Measurements from ENCODE around the gene CCND1. TPM values are rescaled to one million over a fixed set of nuclear protein-coding genes. Genes with fewer than 3 reads are reported as not detected.
"Not testable (repeated sequence)": the region's sequence is repeated elsewhere in the genome, so short reads cannot be mapped to it uniquely, and the experiment has no call there.

CCND1 gene
- total RNA-seq, 1 donor from 2014 or later = 10.5 TPM

- POLR2A ChIA-PET = no interaction called here
- intact Hi-C loops (cut with micrococcal nuclease) = no loop called here
- H3K27ac Mint-ChIP-seq = no peak overlapping the region
- peaks cover 34% of the 10 kb centered on the region for H3K27me3 Mint-ChIP-seq
- no peaks in the 10 kb centered on the region for H3K9me3 Mint-ChIP-seq
- CTCF ChIA-PET = no interaction called here
- H3K4me3 Mint-ChIP-seq = no peak overlapping the region
- no peaks in the 10 kb centered on the region for H3K36me3 Mint-ChIP-seq (ENCODE audit: low read depth)
- ATAC-seq (ENCODE audit: low read depth) (no peak), DNase-seq (no peak)
- no peak for TF ChIP-seq CTCF (IDR thresholded peaks at IDR 0.05)
- no peaks in the 10 kb centered on the region for H3K4me1 Mint-ChIP-seq
These were observed 20.2 kb upstream of the CCND1 start for GRCh38 chr11:69620683-69621290.

- intact Hi-C loops (cut with micrococcal nuclease); H3K27ac Mint-ChIP-seq; H3K9me3 Mint-ChIP-seq; H3K4me3 Mint-ChIP-seq; H3K36me3 Mint-ChIP-seq (ENCODE audit: low read depth); CTCF ChIA-PET; H3K4me1 Mint-ChIP-seq; DNase-seq; ATAC-seq (ENCODE audit: low read depth); POLR2A ChIA-PET: not testable (repeated sequence)
- H3K27me3 Mint-ChIP-seq = peaks cover 37% of the 10 kb centered on the region
These were observed 18.8 kb upstream of the CCND1 start for GRCh38 chr11:69622097-69622681.

GRCh38 chr11:69624293-69624692, 16.7 kb upstream of the CCND1 start:
- ATAC-seq (ENCODE audit: low read depth) = no peak
- H3K36me3 Mint-ChIP-seq (ENCODE audit: low read depth) = no peaks in the 10 kb centered on the region
- ChIA-PET POLR2A (interaction anchor here (0.7 kb wide), 1 partner anchor 35 kb away, joined by 6 read pairs; no protein-coding TSS in a partner anchor), CTCF (no interaction called here)
- no peak for TF ChIP-seq CTCF (IDR thresholded peaks at IDR 0.05)
- intact Hi-C loops (cut with micrococcal nuclease) = no loop called here
- peaks cover under 1% of the 10 kb centered on the region for H3K9me3 Mint-ChIP-seq
- DNase-seq = no peak
- peaks cover 30% of the 10 kb centered on the region for H3K27me3 Mint-ChIP-seq
- no peak overlapping the region for H3K4me3 Mint-ChIP-seq
- no peak overlapping the region for H3K27ac Mint-ChIP-seq
- no peaks in the 10 kb centered on the region for H3K4me1 Mint-ChIP-seq

- ChIA-PET POLR2A (no interaction called here), CTCF (no interaction called here)
- no peak overlapping the region for H3K4me3 Mint-ChIP-seq
- peaks cover 8% of the 10 kb centered on the region for H3K9me3 Mint-ChIP-seq
- intact Hi-C loops (cut with micrococcal nuclease) = no loop called here
- TF ChIP-seq CTCF (IDR thresholded peaks at IDR 0.05) = no peak
- no peaks in the 10 kb centered on the region for H3K4me1 Mint-ChIP-seq
- no peak overlapping the region for H3K27ac Mint-ChIP-seq
- peaks cover 26% of the 10 kb centered on the region for H3K27me3 Mint-ChIP-seq
- DNase-seq (no peak), ATAC-seq (ENCODE audit: low read depth) (no peak)
- no peaks in the 10 kb centered on the region for H3K36me3 Mint-ChIP-seq (ENCODE audit: low read depth)
These were observed 15.5 kb upstream of the CCND1 start for GRCh38 chr11:69625476-69625875.

- ATAC-seq (ENCODE audit: low read depth) (no peak), DNase-seq (no peak)
- Mint-ChIP-seq H3K27ac (no peak overlapping the region), H3K4me3 (no peak overlapping the region), H3K9me3 (peaks cover 11% of the 10 kb centered on the region), H3K4me1 (no peaks in the 10 kb centered on the region), H3K36me3 (ENCODE audit: low read depth) (no peaks in the 10 kb centered on the region), H3K27me3 (peaks cover 29% of the 10 kb centered on the region)
- ChIA-PET CTCF (no interaction called here), POLR2A (no interaction called here)
- intact Hi-C loops (cut with micrococcal nuclease) = no loop called here
- no peak for TF ChIP-seq CTCF (IDR thresholded peaks at IDR 0.05)
These were observed 13.4 kb upstream of the CCND1 start for GRCh38 chr11:69627551-69627950.

- H3K9me3 Mint-ChIP-seq = peaks cover 11% of the 10 kb centered on the region
- no peak overlapping the region for H3K27ac Mint-ChIP-seq
- ChIA-PET POLR2A (no interaction called here), CTCF (no interaction called here)
- DNase-seq (no peak), ATAC-seq (ENCODE audit: low read depth) (no peak)
- TF ChIP-seq CTCF (IDR thresholded peaks at IDR 0.05) = no peak
- no peaks in the 10 kb centered on the region for H3K36me3 Mint-ChIP-seq (ENCODE audit: low read depth)
- peaks cover 26% of the 10 kb centered on the region for H3K27me3 Mint-ChIP-seq
- no peaks in the 10 kb centered on the region for H3K4me1 Mint-ChIP-seq
- intact Hi-C loops (cut with micrococcal nuclease) = no loop called here
- H3K4me3 Mint-ChIP-seq = no peak overlapping the region
These were observed 10.9 kb upstream of the CCND1 start for GRCh38 chr11:69630017-69630416.

Measured in activated B cell treated with CpG ODN at 0.5 μM for 24 hours (primary cell).